ENCODE measurements around the gene SLCO1C1. TPM values are rescaled to one million over a fixed set of nuclear protein-coding genes. Genes with fewer than 3 reads are reported as not detected.
A peak's percentile ranks its signal among the peaks of the same experiment; 100 is the strongest.

SLCO1C1 gene
- total RNA-seq, 1 experiment from 2014 or later, result not detected

DNA sequence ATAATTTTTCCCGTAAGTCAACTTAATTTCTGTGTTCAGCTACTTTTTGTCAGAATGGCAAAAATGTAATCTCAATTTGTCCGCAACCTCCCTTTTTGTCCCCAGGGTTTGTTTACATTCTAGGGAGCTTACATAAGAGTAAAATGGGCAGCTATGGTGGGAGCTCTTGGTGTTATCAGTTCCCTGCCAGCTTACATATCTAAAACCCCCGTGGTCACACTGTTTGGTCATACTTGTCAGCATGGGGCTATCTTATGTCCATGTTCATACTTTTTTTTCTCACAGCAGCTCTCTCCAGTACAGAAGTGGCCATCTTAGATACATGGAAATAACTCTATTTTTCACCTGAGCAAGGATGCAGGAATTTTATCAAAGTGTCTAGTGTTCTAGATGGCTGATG is 16.7 kb downstream of the SLCO1C1 start:
- H3K9me3 ChIP-seq (ENCODE audit: insufficient read depth, low read depth), result no peaks in the 10 kb centered on the region
- H3K4me2 ChIP-seq, result no peak overlapping the region
- H3K79me2 ChIP-seq (ENCODE audit: low read depth), result no peaks in the 10 kb centered on the region
- no peak for TF ChIP-seq EZH2 (IDR thresholded peaks at IDR 0.05; ENCODE audit: low read depth)
- TF ChIP-seq, protein P1, sequence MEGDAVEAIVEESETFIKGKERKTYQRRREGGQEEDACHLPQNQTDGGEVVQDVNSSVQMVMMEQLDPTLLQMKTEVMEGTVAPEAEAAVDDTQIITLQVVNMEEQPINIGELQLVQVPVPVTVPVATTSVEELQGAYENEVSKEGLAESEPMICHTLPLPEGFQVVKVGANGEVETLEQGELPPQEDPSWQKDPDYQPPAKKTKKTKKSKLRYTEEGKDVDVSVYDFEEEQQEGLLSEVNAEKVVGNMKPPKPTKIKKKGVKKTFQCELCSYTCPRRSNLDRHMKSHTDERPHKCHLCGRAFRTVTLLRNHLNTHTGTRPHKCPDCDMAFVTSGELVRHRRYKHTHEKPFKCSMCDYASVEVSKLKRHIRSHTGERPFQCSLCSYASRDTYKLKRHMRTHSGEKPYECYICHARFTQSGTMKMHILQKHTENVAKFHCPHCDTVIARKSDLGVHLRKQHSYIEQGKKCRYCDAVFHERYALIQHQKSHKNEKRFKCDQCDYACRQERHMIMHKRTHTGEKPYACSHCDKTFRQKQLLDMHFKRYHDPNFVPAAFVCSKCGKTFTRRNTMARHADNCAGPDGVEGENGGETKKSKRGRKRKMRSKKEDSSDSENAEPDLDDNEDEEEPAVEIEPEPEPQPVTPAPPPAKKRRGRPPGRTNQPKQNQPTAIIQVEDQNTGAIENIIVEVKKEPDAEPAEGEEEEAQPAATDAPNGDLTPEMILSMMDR (conservative IDR thresholded peaks at IDR 0.05), result no peak
- intact Hi-C loops (cut with micrococcal nuclease; ENCODE audit: unreplicated experiment), result no loop called here
- ChIA-PET CTCF (no interaction called here), POLR2A (ENCODE audit: unreplicated experiment) (no interaction called here)
- no peaks in the 10 kb centered on the region for H3K27me3 ChIP-seq (ENCODE audit: insufficient read depth, low read depth)
- no peaks in the 10 kb centered on the region for H4K20me1 ChIP-seq (ENCODE audit: insufficient read depth)
- H3K36me3 ChIP-seq (ENCODE audit: low read depth), result no peaks in the 10 kb centered on the region
- H3K27ac ChIP-seq, result no peak overlapping the region
- H3K4me1 ChIP-seq (replicated peaks; ENCODE audit: insufficient read depth), result no peaks in the 10 kb centered on the region
- no peaks in the 10 kb centered on the region for H3F3A ChIP-seq (ENCODE audit: insufficient read depth, low read depth)
- H2AFZ ChIP-seq, result no peak overlapping the region
- BruUV-seq (replicated peaks), result no TSS peak
- H3K4me3 ChIP-seq, result no peak overlapping the region
- DNase-seq, result no peak
- no peaks in the 10 kb centered on the region; the same call in 1 of the 2 replicates for H3K9me2 ChIP-seq (ENCODE audit: insufficient read depth)

DNA sequence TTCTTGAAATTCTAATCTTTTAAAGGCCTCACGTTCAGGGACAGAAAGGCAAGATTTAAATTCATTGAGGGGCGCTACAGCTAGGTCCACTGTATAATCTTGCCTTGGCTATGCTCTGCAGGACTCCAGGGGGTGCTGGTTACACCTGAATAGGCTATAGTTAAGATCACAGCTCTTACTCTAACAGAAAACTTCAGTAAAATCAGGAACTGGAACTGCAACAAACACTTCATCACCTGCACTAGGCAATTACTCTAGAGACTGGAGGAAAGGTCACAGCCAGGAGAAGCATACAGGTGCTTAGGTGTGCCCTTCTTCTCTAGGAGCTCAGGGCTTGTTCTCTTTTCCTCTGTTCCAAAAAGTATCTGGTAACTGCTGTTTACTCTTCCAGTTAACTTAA is 20.9 kb downstream of the SLCO1C1 start:
- no peak for DNase-seq
- CTCF ChIA-PET, result no interaction called here
- Histone ChIP-seq H3F3A (ENCODE audit: insufficient read depth, low read depth) (no peaks in the 10 kb centered on the region), H3K9me3 (ENCODE audit: insufficient read depth, low read depth) (no peaks in the 10 kb centered on the region), H3K36me3 (ENCODE audit: low read depth) (no peaks in the 10 kb centered on the region), H3K79me2 (ENCODE audit: low read depth) (no peaks in the 10 kb centered on the region), H3K4me3 (no peak overlapping the region), H4K20me1 (ENCODE audit: insufficient read depth) (no peaks in the 10 kb centered on the region), H3K9me2 (ENCODE audit: insufficient read depth) (no peaks in the 10 kb centered on the region; the same call in 1 of the 2 replicates), H3K4me2 (no peak overlapping the region), H3K27me3 (ENCODE audit: insufficient read depth, low read depth) (no peaks in the 10 kb centered on the region), H3K27ac (no peak overlapping the region), H2AFZ (0 out of 2 replicates have a peak overlapping the region, but pooled peaks have one; percentile 17), H3K4me1 (replicated peaks; ENCODE audit: insufficient read depth) (no peaks in the 10 kb centered on the region)
- intact Hi-C loops (cut with micrococcal nuclease; ENCODE audit: unreplicated experiment), result no loop called here
- TF ChIP-seq, protein P1 (conservative IDR thresholded peaks at IDR 0.05), result 0 out of 2 replicates have a peak, but pooled peaks have one; percentile 24
- no peak for TF ChIP-seq EZH2 (IDR thresholded peaks at IDR 0.05; ENCODE audit: low read depth)
- POLR2A ChIA-PET (ENCODE audit: unreplicated experiment), result interaction anchor here (0.6 kb wide), 2 partner anchors 107 to 350 kb away, joined by 4 read pairs; no protein-coding TSS in a partner anchor
- no TSS peak for BruUV-seq (replicated peaks)

DNA sequence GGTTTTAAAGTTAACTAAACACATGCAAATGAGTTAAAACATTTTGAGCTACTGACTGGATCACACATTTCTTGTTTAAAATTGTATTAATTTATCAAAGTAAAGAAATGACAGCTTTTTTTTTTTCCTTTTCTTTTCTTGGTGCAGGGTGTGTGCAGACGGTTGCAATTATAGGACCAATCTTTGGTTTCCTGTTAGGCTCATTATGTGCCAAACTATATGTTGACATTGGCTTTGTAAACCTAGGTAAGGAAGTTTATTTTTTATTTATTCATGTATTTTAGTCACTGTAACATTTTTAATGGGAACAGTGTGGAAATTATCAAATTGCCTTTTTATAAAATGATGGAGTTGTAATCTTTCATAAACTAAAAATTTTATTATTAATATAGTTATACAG is 21.9 kb downstream of the SLCO1C1 start:
- no peaks in the 10 kb centered on the region for H3F3A ChIP-seq (ENCODE audit: insufficient read depth, low read depth)
- H2AFZ ChIP-seq, result no peak overlapping the region
- POLR2A ChIA-PET (ENCODE audit: unreplicated experiment), result no interaction called here
- CTCF ChIA-PET, result no interaction called here
- H3K4me1 ChIP-seq (replicated peaks; ENCODE audit: insufficient read depth), result no peaks in the 10 kb centered on the region
- no peaks in the 10 kb centered on the region for H3K27me3 ChIP-seq (ENCODE audit: insufficient read depth, low read depth)
- no peaks in the 10 kb centered on the region for H3K9me3 ChIP-seq (ENCODE audit: insufficient read depth, low read depth)
- H4K20me1 ChIP-seq (ENCODE audit: insufficient read depth), result no peaks in the 10 kb centered on the region
- H3K27ac ChIP-seq, result no peak overlapping the region
- H3K4me3 ChIP-seq, result no peak overlapping the region
- H3K4me2 ChIP-seq, result no peak overlapping the region
- H3K9me2 ChIP-seq (ENCODE audit: insufficient read depth), result no peaks in the 10 kb centered on the region
- no peak for DNase-seq
- intact Hi-C loops (cut with micrococcal nuclease; ENCODE audit: unreplicated experiment), result no loop called here
- BruUV-seq (replicated peaks), result no TSS peak
- TF ChIP-seq, protein P1 (conservative IDR thresholded peaks at IDR 0.05), result no peak
- no peak for TF ChIP-seq EZH2 (IDR thresholded peaks at IDR 0.05; ENCODE audit: low read depth)
- no peaks in the 10 kb centered on the region for H3K79me2 ChIP-seq (ENCODE audit: low read depth)
- H3K36me3 ChIP-seq (ENCODE audit: low read depth), result no peaks in the 10 kb centered on the region

All from PC-9 (cell line).